H1 (cell line): ENCODE data around the gene LRP5. TPM values are rescaled to one million over a fixed set of nuclear protein-coding genes. Genes with fewer than 3 reads are reported as not detected.

Source experiments
- CTCF ChIA-PET: fragments of 300-600 bp; sonication (Branson Sonifier 250); formaldehyde crosslinking; loops from one replicate; lab custom pipeline; 2021; ENCODE audit not compliant: partially characterized antibody; lab: Charles Lee
- POLR2A ChIA-PET: fragments of 300-600 bp; sonication (Branson Sonifier 250); formaldehyde crosslinking; loops from one replicate; lab custom pipeline; 2021; ENCODE audit warnings: inconsistent platforms; ENCODE audit not compliant: partially characterized antibody; lab: Charles Lee
- DNase-seq, 2 experiments: peaks; one replicate each; pipeline versions ENCODE4 v3.0.0 to v3.0.0-alpha.2; 2010 to 2022; ENCODE audit warnings: low spot score in 2 of 2, low read depth in 1 of 2, mixed read lengths in 1 of 2
- FAIRE-seq: peaks from 2 replicates; lab custom pipeline; 2011; peaks lifted over from hg19 to GRCh38; lab: Jason Lieb, UNC
- H2AFZ ChIP-seq: 2 replicates; pipeline ENCODE4 v1.8.1; 2012; ENCODE audit warnings: low read length, inconsistent platforms
- H2AK5ac ChIP-seq: 2 replicates; pipeline ENCODE4 v1.6.1; 2013; ENCODE audit warnings: low read depth, low read length
- H2BK120ac ChIP-seq: replicated peaks from 2 replicates; pipeline ENCODE3; 2013; ENCODE audit warnings: low read depth, low read length, inconsistent platforms
- H2BK12ac ChIP-seq: 2 replicates; pipeline ENCODE4 v1.6.1; 2013; ENCODE audit warnings: low read depth, low read length
- H2BK15ac ChIP-seq: 2 replicates; pipeline ENCODE4 v1.6.1; 2013; ENCODE audit warnings: low read length
- H2BK20ac ChIP-seq: 2 replicates; pipeline ENCODE4 v1.6.1; 2013; ENCODE audit warnings: low read length
- H2BK5ac ChIP-seq: 2 replicates; pipeline ENCODE4 v1.6.1; 2013; ENCODE audit warnings: low read depth, low read length
- H3K14ac ChIP-seq: 2 replicates; pipeline ENCODE4 v1.6.1; 2013; ENCODE audit warnings: inconsistent platforms; ENCODE audit not compliant: insufficient read length
- H3K18ac ChIP-seq: 2 replicates; pipeline ENCODE4 v1.6.1; 2013; ENCODE audit warnings: low read length; ENCODE audit errors: extremely low read depth
- H3K23ac ChIP-seq: 2 replicates; pipeline ENCODE4 v1.6.1; 2013; ENCODE audit warnings: inconsistent platforms; ENCODE audit not compliant: insufficient read length
- H3K23me2 ChIP-seq: 2 replicates; pipeline ENCODE4 v1.6.1; 2013; ENCODE audit warnings: low read depth, low read length
- H3K27ac ChIP-seq: 2 replicates; pipeline ENCODE4 v1.6.1; 2011; ENCODE audit warnings: low read depth, low read length, inconsistent platforms
- H3K27me3 ChIP-seq, 4 experiments: replicated peaks in 1 of 4; 1 replicate in 1 of 4; 2 replicates in 3 of 4; pipeline versions ENCODE4 v1.6.1 to v1.8.1; 2011 to 2013; ENCODE audit warnings: low read length in 3 of 4, mild to moderate bottlenecking in 3 of 4, inconsistent platforms in 2 of 4, mixed read lengths in 2 of 4, moderate library complexity in 1 of 4; ENCODE audit not compliant: control insufficient read depth in 3 of 4, insufficient read depth in 3 of 4; ENCODE audit errors: extremely low read depth in 1 of 4
- H3K36me3 ChIP-seq, 4 experiments: 2 replicates each; pipeline versions ENCODE4 v1.6.1 to v1.8.1; 2011 to 2013; ENCODE audit warnings: mild to moderate bottlenecking in 4 of 4, low read length in 3 of 4, moderate library complexity in 2 of 4, control low read depth in 1 of 4, inconsistent platforms in 1 of 4; ENCODE audit not compliant: insufficient read depth in 4 of 4, control insufficient read depth in 2 of 4
- H3K4ac ChIP-seq: replicated peaks from 2 replicates; pipeline ENCODE3; 2013; ENCODE audit warnings: low read length, low read depth, mixed read lengths, inconsistent platforms; ENCODE audit not compliant: insufficient read length
- H3K4me1 ChIP-seq, 4 experiments: replicated peaks in 1 of 4; 1 replicate in 1 of 4; 2 replicates in 3 of 4; pipeline versions ENCODE4 v1.6.1 to v1.8.1; 2011 to 2013; ENCODE audit warnings: low read length in 3 of 4, inconsistent platforms in 2 of 4, mixed read lengths in 1 of 4; ENCODE audit not compliant: insufficient read depth in 4 of 4, control insufficient read depth in 3 of 4
- H3K4me2 ChIP-seq, 2 experiments: 2 replicates each; pipeline versions ENCODE4 v1.6.1 to v1.8.1; 2011 to 2013; ENCODE audit warnings: low read depth in 2 of 2, low read length in 2 of 2, control low read depth in 1 of 2, inconsistent platforms in 1 of 2, mild to moderate bottlenecking in 1 of 2; ENCODE audit not compliant: insufficient read depth in 1 of 2
- H3K4me3 ChIP-seq, 4 experiments: fragments of 200-600, 300-600 bp in 1 of 4; sonication (generic), shearing (Covaris generic), sonication (Bioruptor Twin) in 1 of 4; 2 replicates each; pipeline versions ENCODE4 v1.5.1 to v1.8.1; 2011 to 2016; ENCODE audit warnings: low read length in 4 of 4, low read depth in 3 of 4, control low read depth in 2 of 4, inconsistent platforms in 2 of 4, mild to moderate bottlenecking in 2 of 4, mixed read lengths in 1 of 4, moderate library complexity in 1 of 4; ENCODE audit not compliant: insufficient read depth in 2 of 4; ENCODE audit errors: extremely low read depth in 1 of 4
- H3K56ac ChIP-seq: replicated peaks from 2 replicates; pipeline ENCODE3; 2013; ENCODE audit warnings: low read depth, mild to moderate bottlenecking, mixed read lengths, low read length, inconsistent platforms; ENCODE audit not compliant: insufficient read length
- H3K79me1 ChIP-seq: 2 replicates; pipeline ENCODE4 v1.6.1; 2013; ENCODE audit warnings: low read depth, low read length, control low read depth
- H3K79me2 ChIP-seq, 2 experiments: 2 replicates each; pipeline versions ENCODE4 v1.6.1 to v1.8.1; 2012 to 2013; ENCODE audit warnings: low read length in 2 of 2, mild to moderate bottlenecking in 2 of 2, inconsistent platforms in 1 of 2; ENCODE audit not compliant: insufficient read depth in 2 of 2, control insufficient read depth in 1 of 2
- H3K9ac ChIP-seq, 4 experiments: replicated peaks in 1 of 4; 1 replicate in 1 of 4; 2 replicates in 3 of 4; pipeline versions ENCODE4 v1.6.1 to v1.8.1; 2011 to 2013; ENCODE audit warnings: low read depth in 3 of 4, low read length in 3 of 4, control low read depth in 2 of 4, mild to moderate bottlenecking in 2 of 4, moderate library complexity in 2 of 4, inconsistent platforms in 1 of 4; ENCODE audit errors: extremely low read depth in 1 of 4
- H3K9me3 ChIP-seq, 2 experiments: 2 replicates each; pipeline versions ENCODE4 v1.6.1 to v1.8.1; 2012 to 2013; ENCODE audit warnings: mild to moderate bottlenecking in 2 of 2, moderate library complexity in 2 of 2, control low read depth in 1 of 2, inconsistent platforms in 1 of 2, low read depth in 1 of 2, low read length in 1 of 2, mixed read lengths in 1 of 2; ENCODE audit not compliant: insufficient read depth in 2 of 2
- H4K20me1 ChIP-seq, 2 experiments: replicated peaks in 1 of 2; 2 replicates each; pipeline versions ENCODE3 to v1.8.1; 2011 to 2013; ENCODE audit warnings: inconsistent platforms in 2 of 2, low read length in 2 of 2, mild to moderate bottlenecking in 1 of 2; ENCODE audit not compliant: insufficient read depth in 2 of 2, control insufficient read depth in 1 of 2
- H4K5ac ChIP-seq: 2 replicates; pipeline ENCODE4 v1.6.1; 2013; ENCODE audit warnings: low read length, low read depth, mixed read lengths, inconsistent platforms; ENCODE audit not compliant: insufficient read length
- H4K8ac ChIP-seq: 2 replicates; pipeline ENCODE4 v1.8.0; 2013; ENCODE audit warnings: mild to moderate bottlenecking, moderate library complexity, low read length, inconsistent platforms; ENCODE audit not compliant: insufficient read depth; ENCODE audit errors: extremely low read depth
- H4K91ac ChIP-seq: replicated peaks from 2 replicates; pipeline ENCODE3; 2013; ENCODE audit warnings: low read length, mixed read lengths, inconsistent platforms; ENCODE audit not compliant: insufficient read length
- ATF2 ChIP-seq: IDR thresholded peaks from 2 replicates; pipeline ENCODE4 v1.6.1; 2012; ENCODE audit warnings: low read length, inconsistent platforms
- POU5F1 ChIP-seq: IDR thresholded peaks from 2 replicates; pipeline ENCODE4 v1.6.1; 2011; ENCODE audit warnings: low read depth, mild to moderate bottlenecking, low read length, moderate library complexity
- SP1 ChIP-seq: IDR thresholded peaks from 2 replicates; pipeline ENCODE4 v1.6.1; 2011; ENCODE audit warnings: low read depth, low read length
- ZNF274 ChIP-seq: IDR thresholded peaks from 2 replicates; pipeline ENCODE4 v1.7.0; 2012; ENCODE audit warnings: low read length, borderline replicate concordance; ENCODE audit errors: extremely low read depth
- WGBS, 2 experiments: shearing (Covaris generic) in 1 of 2; methylation state at CpG; one replicate each; pipeline versions ENCODE4 v1.1.6 to v1.1.7; 2013 to 2015; ENCODE audit warnings: low lambda C conversion rate in 2 of 2, mixed read lengths in 2 of 2, inconsistent platforms in 1 of 2, low coverage in 1 of 2, missing lambda C conversion rate in 1 of 2; ENCODE audit not compliant: insufficient replicate concordance in 2 of 2, insufficient coverage in 1 of 2, insufficient read length in 1 of 2; ENCODE audit errors: extremely low coverage in 1 of 2, missing lambda C conversion rate in 1 of 2; 5-methylcytosine and 5-hydroxymethylcytosine counted together
- polyA plus RNA-seq, 7 experiments: library from polyadenylated mRNA; depleted of rRNA in 3 of 7; stranded (reverse) in 5 of 7; unstranded in 2 of 7; fragments of >200 nt in 5 of 7; fragments of 200-250 nt in 2 of 7; gene quantifications; 1 replicate in 5 of 7; 2 replicates in 1 of 7; 4 replicates in 1 of 7; pipeline versions ENCODE4 v1.2.1 to v1.2.3, GENCODE V29; 2011 to 2013; ENCODE audit warnings: missing spikeins in 2 of 7, mixed read lengths in 2 of 7
- total RNA-seq: library from RNA; stranded (reverse); fragmentation: NEBNext Ultra II Directional; extraction: Animal tissue kit (Norgen Biotek cat#: 25700); gene quantifications from 2 replicates; pipeline ENCODE4 v1.2.1, GENCODE V29; 2021

LRP5 gene
- total and polyA plus RNA-seq, 2 of the 8 experiments (the other 6 are each of a cell fraction or from before 2014, with no cell fraction given), result 19.0 to 38.9 TPM

GRCh38 chr11:68362801-68363379, 50.5 kb downstream of the LRP5 start:
- Histone ChIP-seq H3K23ac (no peak overlapping the region), H4K5ac (no peak overlapping the region), H3K79me2 (no peaks in the 10 kb centered on the region), H2BK5ac (no peak overlapping the region), H3K27ac (no peak overlapping the region), H3K4me2 (no peak overlapping the region), H3K9ac (no peak overlapping the region), H4K20me1 (peaks cover 0 to 2% of the 10 kb centered on the region in 2 experiments), H3K18ac (no peak overlapping the region), H3K4ac (no peak overlapping the region), H2BK20ac (no peak overlapping the region), H2AK5ac (no peak overlapping the region), H3K56ac (no peak overlapping the region), H4K91ac (no peak overlapping the region), H3K4me1 (no peaks in the 10 kb centered on the region), H3K27me3 (no peaks in the 10 kb centered on the region), H2AFZ (no peak overlapping the region), H3K79me1 (no peaks in the 10 kb centered on the region; the same call in 1 of the 2 replicates), H2BK15ac (no peak overlapping the region), H2BK120ac (no peak overlapping the region), H3K23me2 (no peaks in the 10 kb centered on the region), H3K9me3 (peaks cover 0 to 3% of the 10 kb centered on the region in 2 experiments; a peak in 1 of 4 replicates), H3K14ac (no peak overlapping the region), H4K8ac (no peak overlapping the region), H2BK12ac (no peak overlapping the region), H3K36me3 (peaks cover 0 to 10% (median 5%) of the 10 kb centered on the region in 4 experiments; a peak in 4 of 8 replicates), H3K4me3 (no peak overlapping the region)
- 94% methylated on average over 15 of the region's 15 CpGs; no CpG with 5 or more reads in 1 of the 2 experiments for WGBS, 2 experiments
- FAIRE-seq (no peak), DNase-seq (no peak)
- no peak for TF ChIP-seq ATF2
- no peak for TF ChIP-seq SP1
- no peak for TF ChIP-seq ZNF274
- TF ChIP-seq POU5F1, result no peak
- POLR2A ChIA-PET, result interaction anchor here (0.9 kb wide), 1 partner anchor 11 kb away, joined by 4 read pairs; no protein-coding TSS in a partner anchor
- CTCF ChIA-PET, result interaction anchor here (0.6 to 2.6 kb wide), 5 partner anchors 12 to 344 kb away, joined by 3 to 7 read pairs (median 3); no protein-coding TSS in a partner anchor
